HepG2 (cell line): ENCODE measurements around the gene LYPD6B. TPM values are rescaled to one million over a fixed set of nuclear protein-coding genes. Genes with fewer than 3 reads are reported as not detected.

Experiments used
- ATAC-seq: fragments of 200-7000 bp; cut with Tn5 transposase; 3 replicates; pipeline ENCODE4 v1.9.1; 2020; ENCODE audit warnings: mild to moderate bottlenecking, moderate library complexity
- BruUV-seq: library from RNA; stranded (reverse); fragments of 400-500 nt; replicated peaks from 2 replicates; lab custom pipeline; 2021; lab: Mats Ljungman, UMichigan
- CTCF ChIA-PET: fragments of 300-600 bp; formaldehyde crosslinking; extraction: SDS; loops from one replicate; lab custom pipeline; 2021; ENCODE audit warnings: low total read pairs, inconsistent platforms, low intra/inter-chr PET ratio; lab: Yijun Ruan, JAX
- POLR2A ChIA-PET: fragments of 350-600 bp; sonication (Branson Sonifier 250); formaldehyde crosslinking; loops from one replicate; lab custom pipeline; 2020; ENCODE audit warnings: antibody characterized with exemption, inconsistent platforms; lab: Yijun Ruan, JAX
- DNase-seq: peaks from one replicate; pipeline ENCODE4 v3.0.0-alpha.2; 2015; ENCODE audit warnings: low spot score
- FAIRE-seq: peaks from 3 replicates; lab custom pipeline; 2011; peaks lifted over from hg19 to GRCh38; lab: Jason Lieb, UNC
- H2AFZ ChIP-seq: one replicate; pipeline ENCODE4 v1.6.1; 2011; ENCODE audit warnings: low read length, inconsistent platforms
- H3K27ac ChIP-seq: fragments of 300-600 bp; 3 replicates; pipeline ENCODE4 v1.8.0; 2011; ENCODE audit warnings: mixed run types, mild to moderate bottlenecking, mixed read lengths, low read length, inconsistent platforms; ENCODE audit not compliant: insufficient read depth; ENCODE audit errors: extremely low read length
- H3K27me3 ChIP-seq, 2 experiments: fragments of 200-600 bp in 1 of 2; 2 replicates in 1 of 2; 3 replicates in 1 of 2; pipeline versions ENCODE4 v1.6.0 to v1.8.0; 2011; ENCODE audit warnings: low read length in 2 of 2, mild to moderate bottlenecking in 2 of 2, moderate library complexity in 2 of 2, inconsistent platforms in 1 of 2; ENCODE audit not compliant: insufficient read depth in 2 of 2, control insufficient read depth in 1 of 2
- H3K36me3 ChIP-seq, 2 experiments: fragments of 200-600 bp in 1 of 2; replicated peaks in 1 of 2; 2 replicates in 1 of 2; 3 replicates in 1 of 2; pipeline versions ENCODE4 v1.5.1 to v1.8.0; 2011; ENCODE audit warnings: low read length in 2 of 2, inconsistent platforms in 1 of 2; ENCODE audit not compliant: insufficient read depth in 2 of 2, control insufficient read depth in 1 of 2
- H3K4me1 ChIP-seq: 2 replicates; pipeline ENCODE4 v1.5.1; 2012; ENCODE audit warnings: low read length, inconsistent platforms; ENCODE audit not compliant: insufficient read depth
- H3K4me2 ChIP-seq: 2 replicates; pipeline ENCODE4 v1.6.0; 2011; ENCODE audit warnings: low read depth, low read length, inconsistent platforms
- H3K4me3 ChIP-seq, 3 experiments: fragments of 200-600 bp in 1 of 3; sonication (generic), shearing (Covaris generic) in 1 of 3; replicated peaks in 1 of 3; 2 replicates each; pipeline ENCODE4 v1.5.1; 2011 to 2016; ENCODE audit warnings: low read length in 3 of 3, inconsistent platforms in 2 of 3, low read depth in 2 of 3, mild to moderate bottlenecking in 2 of 3, control low read depth in 1 of 3, mixed read lengths in 1 of 3; ENCODE audit not compliant: insufficient read depth in 1 of 3
- H3K79me2 ChIP-seq: one replicate; pipeline ENCODE4 v1.6.1; 2011; ENCODE audit warnings: low read length, inconsistent platforms; ENCODE audit not compliant: insufficient read depth
- H3K9ac ChIP-seq: 2 replicates; pipeline ENCODE4 v1.6.0; 2011; ENCODE audit warnings: mild to moderate bottlenecking, low read depth, low read length, inconsistent platforms; ENCODE audit not compliant: insufficient read depth
- H3K9me3 ChIP-seq: 2 replicates; pipeline ENCODE4 v1.5.1; 2012; ENCODE audit warnings: mild to moderate bottlenecking, low read length
- H4K20me1 ChIP-seq: 2 replicates; pipeline ENCODE4 v1.6.0; 2011; ENCODE audit warnings: inconsistent platforms, mild to moderate bottlenecking, low read length, moderate library complexity; ENCODE audit not compliant: insufficient read depth
- FOSL2 ChIP-seq: sonication (generic); formaldehyde crosslinking; IDR thresholded peaks from 2 replicates; pipeline ENCODE4 v1.4.0; 2020; ENCODE audit warnings: missing genetic modification reagents
- JARID2 ChIP-seq: sonication (generic); formaldehyde crosslinking; IDR thresholded peaks from 2 replicates; pipeline ENCODE4 v1.8.1; 2023; ENCODE audit warnings: missing genetic modification reagents, inconsistent platforms; ENCODE audit not compliant: insufficient replicate concordance
- LCORL ChIP-seq, 2 experiments: fragments of 450-650 bp in 1 of 2; sonication (generic) in 1 of 2; formaldehyde crosslinking in 1 of 2; IDR thresholded peaks; 2 replicates each; pipeline versions ENCODE4 v1.5.0 to v1.6.1; 2017 to 2020; ENCODE audit warnings: antibody characterized with exemption in 1 of 2, missing genetic modification reagents in 1 of 2
- MTA3 ChIP-seq: sonication (generic); formaldehyde crosslinking; IDR thresholded peaks from 2 replicates; pipeline ENCODE4 v1.4.0; 2020; ENCODE audit warnings: missing genetic modification reagents
- REPIN1 ChIP-seq: sonication (generic); formaldehyde crosslinking; IDR thresholded peaks from 2 replicates; pipeline ENCODE4 v1.8.0; 2022; ENCODE audit warnings: missing genetic modification reagents, low read depth, mild to moderate bottlenecking, borderline replicate concordance
- ZFP36L1 ChIP-seq: sonication (generic); formaldehyde crosslinking; IDR thresholded peaks from 2 replicates; pipeline ENCODE4 v1.8.0; 2022; ENCODE audit warnings: mild to moderate bottlenecking, missing genetic modification reagents, moderate library complexity
- ZMYM4 ChIP-seq: sonication (generic); formaldehyde crosslinking; IDR thresholded peaks from 2 replicates; pipeline ENCODE4 v1.8.1; 2023; ENCODE audit warnings: mild to moderate bottlenecking, missing genetic modification reagents
- WGBS: methylation state at CpG from one replicate; pipeline ENCODE4 v1.1.6; 2017; ENCODE audit warnings: low lambda C conversion rate; 5-methylcytosine and 5-hydroxymethylcytosine counted together
- in situ Hi-C: cut with HindIII; loops from 2 replicates; pipeline ENCODE4 v1.10.0; 2017; ENCODE audit warnings: low pct_unique_long_range_greater_than_20kb; ENCODE audit not compliant: extremely low pct_ligation_motif_present
- intact Hi-C: fragments of 100-400 bp; cut with micrococcal nuclease; formaldehyde crosslinking; loops from one replicate; pipeline ENCODE4 v1.10.0; 2022; ENCODE audit not compliant: unreplicated experiment
- polyA plus RNA-seq, 8 experiments: library from polyadenylated mRNA; depleted of rRNA in 3 of 8; stranded (reverse) in 7 of 8; unstranded in 1 of 8; fragments of >200 nt; fragmentation: Illumina TruSeq in 4 of 8; extraction: Trizol in 4 of 8; gene quantifications; 2 replicates each; pipeline versions ENCODE4 v1.2.1 to v1.2.3, GENCODE V29; 2011 to 2016; ENCODE audit warnings: low read depth in 4 of 8, missing spikeins in 1 of 8, mixed read lengths in 1 of 8; ENCODE audit not compliant: insufficient read depth in 1 of 8
- total RNA-seq, 5 experiments: library from RNA; depleted of rRNA; stranded (reverse); fragments of >200 nt; fragmentation: Illumina TruSeq; extraction: Trizol; gene quantifications; 2 replicates each; pipeline ENCODE4 v1.2.3, GENCODE V29; 2016; ENCODE audit warnings: low read depth in 1 of 5
- TF ChIP-seq, protein P1 (sequence below): IDR thresholded peaks from 2 replicates; pipeline ENCODE4 v1.4.0; 2020; ENCODE audit warnings: mild to moderate bottlenecking, missing genetic modification reagents
- TF ChIP-seq, protein P2 (sequence below): sonication (generic); formaldehyde crosslinking; IDR thresholded peaks from 2 replicates; pipeline ENCODE4 v1.5.1; 2020; ENCODE audit warnings: mild to moderate bottlenecking, missing genetic modification reagents, moderate library complexity

Gene LYPD6B
- total and polyA plus RNA-seq, 2 of the 13 experiments (the other 11 are each of a cell fraction or from before 2014, with no cell fraction given), result not detected

DNA sequence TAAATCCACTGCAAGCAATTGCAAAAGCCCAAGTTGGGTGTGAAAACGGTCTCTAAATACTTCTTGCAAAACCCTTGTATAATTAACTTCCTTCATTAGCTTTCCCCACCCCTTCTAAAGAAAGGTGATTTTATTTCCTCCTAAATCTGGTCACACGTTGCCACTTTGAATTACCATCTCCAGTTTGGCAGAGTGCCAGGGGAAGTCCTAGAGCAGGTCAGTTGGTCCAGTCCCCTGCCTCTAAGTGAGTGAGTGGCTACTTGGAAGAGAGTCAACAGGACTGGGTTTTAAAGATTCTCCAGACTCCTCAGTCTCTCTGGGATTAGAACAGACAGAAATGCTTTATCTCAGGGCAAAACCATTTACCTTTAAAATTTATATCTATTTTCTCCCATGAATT is 18.7 kb upstream of the LYPD6B start:
- ATAC-seq (no peak), FAIRE-seq (no peak), DNase-seq (no peak)
- ChIA-PET CTCF (interaction anchor here (4.5 kb wide), 1 partner anchor 541 kb away, joined by 45 read pairs; no protein-coding TSS in a partner anchor), POLR2A (no interaction called here)
- H3K27ac ChIP-seq, result no peak overlapping the region
- peaks cover 12% of the 10 kb centered on the region for H3K4me1 ChIP-seq
- no peak overlapping the region for H3K9ac ChIP-seq
- H3K27me3 ChIP-seq, result peaks cover 0 to 13% of the 10 kb centered on the region in 2 experiments; a peak in 2 of 5 replicates
- intact Hi-C loops (no loop called here), in situ Hi-C loops (loop anchor here (5.0 kb wide), 1 partner anchor 543 kb away; no protein-coding TSS in a partner anchor)
- H3K9me3 ChIP-seq, result no peaks in the 10 kb centered on the region
- H3K4me3 ChIP-seq, result no peak overlapping the region
- no peak overlapping the region for H3K4me2 ChIP-seq
- H3K79me2 ChIP-seq, result no peaks in the 10 kb centered on the region
- no peak overlapping the region for H2AFZ ChIP-seq
- TF ChIP-seq LCORL (IDR thresholded peaks at IDR 0.05) (peak; percentile 68; the same call in 1 of the 2 replicates), LCORL (CRISPR knock-in tag; IDR thresholded peaks at IDR 0.05) (no peak), REPIN1 (no peak)
- TF ChIP-seq, all 625 proteins: peak for 1
- WGBS, result 3% methylated on average over 2 of the region's 2 CpGs
- no peaks in the 10 kb centered on the region for H3K36me3 ChIP-seq
- no TSS peak for BruUV-seq
- no peaks in the 10 kb centered on the region for H4K20me1 ChIP-seq

DNA sequence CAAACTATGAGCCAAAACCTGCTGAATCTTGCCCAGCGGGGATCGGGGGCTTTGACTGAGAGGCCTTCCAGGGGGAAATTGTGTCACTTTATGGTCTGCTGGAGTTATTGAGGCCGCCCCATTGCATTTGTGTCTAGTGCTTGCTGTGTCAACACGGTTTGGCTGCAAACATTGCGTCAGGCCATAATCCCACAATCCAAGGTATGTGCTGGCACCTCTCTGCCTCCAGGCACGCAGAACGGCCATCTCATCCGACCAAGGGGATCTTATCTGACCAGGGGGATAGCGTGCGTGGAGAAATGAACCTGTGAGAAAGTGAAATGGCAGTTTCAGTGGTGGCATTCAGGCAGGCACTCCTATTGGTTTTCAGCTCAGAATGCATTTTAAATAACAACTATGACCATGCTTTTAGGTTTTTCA is 18.1 kb upstream of the LYPD6B start:
- DNase-seq (peak; percentile 73), FAIRE-seq (peak; percentile 78), ATAC-seq (peak; percentile 95)
- ChIA-PET POLR2A (no interaction called here), CTCF (interaction anchor here (4.5 kb wide), 1 partner anchor 541 kb away, joined by 45 read pairs; no protein-coding TSS in a partner anchor)
- Histone ChIP-seq H3K36me3 (no peaks in the 10 kb centered on the region), H3K79me2 (no peaks in the 10 kb centered on the region), H3K4me2 (peak overlapping the region; percentile 65), H3K27ac (no peak overlapping the region), H2AFZ (peak overlapping the region; percentile 24), H3K9me3 (no peaks in the 10 kb centered on the region), H4K20me1 (no peaks in the 10 kb centered on the region), H3K27me3 (peaks cover 0 to 13% of the 10 kb centered on the region in 2 experiments; a peak in 2 of 5 replicates), H3K4me3 (no peak overlapping the region), H3K9ac (no peak overlapping the region), H3K4me1 (peaks cover 12% of the 10 kb centered on the region)
- WGBS, result 3% methylated on average over 10 of the region's 10 CpGs
- intact Hi-C loops (no loop called here), in situ Hi-C loops (loop anchor here (5.0 kb wide), 1 partner anchor 542 kb away; no protein-coding TSS in a partner anchor)
- BruUV-seq, result no TSS peak
- peak; percentile 44; the same call in 1 of the 2 replicates for TF ChIP-seq ZMYM4 (CRISPR knock-in tag)
- TF ChIP-seq, protein P1, sequence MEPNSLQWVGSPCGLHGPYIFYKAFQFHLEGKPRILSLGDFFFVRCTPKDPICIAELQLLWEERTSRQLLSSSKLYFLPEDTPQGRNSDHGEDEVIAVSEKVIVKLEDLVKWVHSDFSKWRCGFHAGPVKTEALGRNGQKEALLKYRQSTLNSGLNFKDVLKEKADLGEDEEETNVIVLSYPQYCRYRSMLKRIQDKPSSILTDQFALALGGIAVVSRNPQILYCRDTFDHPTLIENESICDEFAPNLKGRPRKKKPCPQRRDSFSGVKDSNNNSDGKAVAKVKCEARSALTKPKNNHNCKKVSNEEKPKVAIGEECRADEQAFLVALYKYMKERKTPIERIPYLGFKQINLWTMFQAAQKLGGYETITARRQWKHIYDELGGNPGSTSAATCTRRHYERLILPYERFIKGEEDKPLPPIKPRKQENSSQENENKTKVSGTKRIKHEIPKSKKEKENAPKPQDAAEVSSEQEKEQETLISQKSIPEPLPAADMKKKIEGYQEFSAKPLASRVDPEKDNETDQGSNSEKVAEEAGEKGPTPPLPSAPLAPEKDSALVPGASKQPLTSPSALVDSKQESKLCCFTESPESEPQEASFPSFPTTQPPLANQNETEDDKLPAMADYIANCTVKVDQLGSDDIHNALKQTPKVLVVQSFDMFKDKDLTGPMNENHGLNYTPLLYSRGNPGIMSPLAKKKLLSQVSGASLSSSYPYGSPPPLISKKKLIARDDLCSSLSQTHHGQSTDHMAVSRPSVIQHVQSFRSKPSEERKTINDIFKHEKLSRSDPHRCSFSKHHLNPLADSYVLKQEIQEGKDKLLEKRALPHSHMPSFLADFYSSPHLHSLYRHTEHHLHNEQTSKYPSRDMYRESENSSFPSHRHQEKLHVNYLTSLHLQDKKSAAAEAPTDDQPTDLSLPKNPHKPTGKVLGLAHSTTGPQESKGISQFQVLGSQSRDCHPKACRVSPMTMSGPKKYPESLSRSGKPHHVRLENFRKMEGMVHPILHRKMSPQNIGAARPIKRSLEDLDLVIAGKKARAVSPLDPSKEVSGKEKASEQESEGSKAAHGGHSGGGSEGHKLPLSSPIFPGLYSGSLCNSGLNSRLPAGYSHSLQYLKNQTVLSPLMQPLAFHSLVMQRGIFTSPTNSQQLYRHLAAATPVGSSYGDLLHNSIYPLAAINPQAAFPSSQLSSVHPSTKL, result peak; percentile 81
- TF ChIP-seq JARID2 (CRISPR knock-in tag), result no peak
- TF ChIP-seq ZFP36L1 (CRISPR knock-in tag), result no peak
- TF ChIP-seq FOSL2 (CRISPR knock-in tag), result peak; percentile 66
- TF ChIP-seq, protein P2, sequence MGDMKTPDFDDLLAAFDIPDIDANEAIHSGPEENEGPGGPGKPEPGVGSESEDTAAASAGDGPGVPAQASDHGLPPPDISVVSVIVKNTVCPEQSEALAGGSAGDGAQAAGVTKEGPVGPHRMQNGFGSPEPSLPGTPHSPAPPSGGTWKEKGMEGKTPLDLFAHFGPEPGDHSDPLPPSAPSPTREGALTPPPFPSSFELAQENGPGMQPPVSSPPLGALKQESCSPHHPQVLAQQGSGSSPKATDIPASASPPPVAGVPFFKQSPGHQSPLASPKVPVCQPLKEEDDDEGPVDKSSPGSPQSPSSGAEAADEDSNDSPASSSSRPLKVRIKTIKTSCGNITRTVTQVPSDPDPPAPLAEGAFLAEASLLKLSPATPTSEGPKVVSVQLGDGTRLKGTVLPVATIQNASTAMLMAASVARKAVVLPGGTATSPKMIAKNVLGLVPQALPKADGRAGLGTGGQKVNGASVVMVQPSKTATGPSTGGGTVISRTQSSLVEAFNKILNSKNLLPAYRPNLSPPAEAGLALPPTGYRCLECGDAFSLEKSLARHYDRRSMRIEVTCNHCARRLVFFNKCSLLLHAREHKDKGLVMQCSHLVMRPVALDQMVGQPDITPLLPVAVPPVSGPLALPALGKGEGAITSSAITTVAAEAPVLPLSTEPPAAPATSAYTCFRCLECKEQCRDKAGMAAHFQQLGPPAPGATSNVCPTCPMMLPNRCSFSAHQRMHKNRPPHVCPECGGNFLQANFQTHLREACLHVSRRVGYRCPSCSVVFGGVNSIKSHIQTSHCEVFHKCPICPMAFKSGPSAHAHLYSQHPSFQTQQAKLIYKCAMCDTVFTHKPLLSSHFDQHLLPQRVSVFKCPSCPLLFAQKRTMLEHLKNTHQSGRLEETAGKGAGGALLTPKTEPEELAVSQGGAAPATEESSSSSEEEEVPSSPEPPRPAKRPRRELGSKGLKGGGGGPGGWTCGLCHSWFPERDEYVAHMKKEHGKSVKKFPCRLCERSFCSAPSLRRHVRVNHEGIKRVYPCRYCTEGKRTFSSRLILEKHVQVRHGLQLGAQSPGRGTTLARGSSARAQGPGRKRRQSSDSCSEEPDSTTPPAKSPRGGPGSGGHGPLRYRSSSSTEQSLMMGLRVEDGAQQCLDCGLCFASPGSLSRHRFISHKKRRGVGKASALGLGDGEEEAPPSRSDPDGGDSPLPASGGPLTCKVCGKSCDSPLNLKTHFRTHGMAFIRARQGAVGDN (CRISPR knock-in tag), result no peak
- TF ChIP-seq MTA3 (CRISPR knock-in tag), result no peak
